IMR-90 (cell line): ENCODE data around the gene EVL. TPM values are rescaled to one million over a fixed set of nuclear protein-coding genes. Genes with fewer than 3 reads are reported as not detected.

Experiments
- ATAC-seq: fragments of 200-7000 bp; cut with Tn5 transposase; 2 replicates; pipeline ENCODE4 v1.9.1; 2020; ENCODE audit warnings: low read depth, mild to moderate bottlenecking, moderate library complexity
- BruUV-seq: library from RNA; stranded (reverse); fragments of 400-500 nt; replicated peaks from 2 replicates; lab custom pipeline; 2021; lab: Mats Ljungman, UMichigan
- CTCF ChIA-PET: fragments of 300-600 bp; formaldehyde crosslinking; extraction: SDS; loops from one replicate; lab custom pipeline; 2021; ENCODE audit warnings: antibody characterized with exemption; lab: Yijun Ruan, JAX
- POLR2A ChIA-PET: fragments of 300-600 bp; sonication (Branson Sonifier 250); formaldehyde crosslinking; loops from one replicate; lab custom pipeline; 2022; ENCODE audit warnings: antibody characterized with exemption; ENCODE audit not compliant: unreplicated experiment; lab: Charles Lee
- DNase-seq: peaks from one replicate; pipeline ENCODE4 v3.0.0; 2013
- H2AFZ ChIP-seq: replicated peaks from 2 replicates; pipeline ENCODE3; 2013; ENCODE audit warnings: low read length, mild to moderate bottlenecking; ENCODE audit not compliant: poor library complexity
- H2AK5ac ChIP-seq: 2 replicates; pipeline ENCODE4 v1.6.1; 2013; ENCODE audit warnings: low read depth, low read length, inconsistent platforms
- H2AK9ac ChIP-seq: replicated peaks from 2 replicates; pipeline ENCODE3; 2013; ENCODE audit warnings: mild to moderate bottlenecking, low read depth, low read length, moderate library complexity; ENCODE audit not compliant: poor library complexity
- H2BK120ac ChIP-seq: 2 replicates; pipeline ENCODE4 v1.6.1; 2013; ENCODE audit warnings: low read depth, low read length, inconsistent platforms
- H2BK15ac ChIP-seq: 3 replicates; pipeline ENCODE4 v1.6.1; 2013; ENCODE audit warnings: low read depth, low read length, inconsistent platforms
- H2BK20ac ChIP-seq: 2 replicates; pipeline ENCODE4 v1.6.1; 2013; ENCODE audit warnings: low read depth, mild to moderate bottlenecking, inconsistent platforms, low read length, moderate library complexity
- H2BK5ac ChIP-seq: 2 replicates; pipeline ENCODE4 v1.6.1; 2013; ENCODE audit warnings: mild to moderate bottlenecking, low read depth, low read length, inconsistent platforms; ENCODE audit not compliant: poor library complexity, severe bottlenecking
- H3K14ac ChIP-seq: replicated peaks from 2 replicates; pipeline ENCODE4 v1.6.1; 2013; ENCODE audit warnings: low read depth, low read length, inconsistent platforms
- H3K18ac ChIP-seq: 2 replicates; pipeline ENCODE4 v1.6.1; 2013; ENCODE audit warnings: low read depth, low read length, control low read depth
- H3K23ac ChIP-seq: 2 replicates; pipeline ENCODE4 v1.6.1; 2013; ENCODE audit warnings: low read depth, low read length, inconsistent platforms
- H3K27ac ChIP-seq: 2 replicates; pipeline ENCODE4 v1.5.1; 2013; ENCODE audit warnings: mild to moderate bottlenecking, control low read depth, low read length; ENCODE audit not compliant: insufficient read depth
- H3K27me3 ChIP-seq: 2 replicates; pipeline ENCODE4 v1.6.1; 2013; ENCODE audit warnings: low read length; ENCODE audit not compliant: control insufficient read depth, insufficient read depth
- H3K36me3 ChIP-seq: 2 replicates; pipeline ENCODE4 v1.6.1; 2013; ENCODE audit warnings: low read length, mixed read lengths; ENCODE audit not compliant: control insufficient read depth, insufficient read depth
- H3K4ac ChIP-seq: 2 replicates; pipeline ENCODE4 v1.6.1; 2013; ENCODE audit warnings: low read depth, low read length, inconsistent platforms
- H3K4me1 ChIP-seq: 2 replicates; pipeline ENCODE4 v1.6.1; 2013; ENCODE audit warnings: low read length, mixed read lengths; ENCODE audit not compliant: control insufficient read depth, insufficient read depth
- H3K4me2 ChIP-seq: 2 replicates; pipeline ENCODE4 v1.6.1; 2013; ENCODE audit warnings: low read depth, mild to moderate bottlenecking, control low read depth, low read length, moderate library complexity
- H3K4me3 ChIP-seq: 2 replicates; pipeline ENCODE4 v1.5.1; 2013; ENCODE audit warnings: low read depth, mild to moderate bottlenecking, control low read depth, low read length, moderate library complexity; ENCODE audit not compliant: insufficient read depth
- H3K56ac ChIP-seq: 2 replicates; pipeline ENCODE4 v1.6.1; 2013; ENCODE audit warnings: low read length, inconsistent platforms; ENCODE audit not compliant: insufficient read depth; ENCODE audit errors: extremely low read depth
- H3K79me1 ChIP-seq, 2 experiments: 2 replicates each; pipeline ENCODE4 v1.6.1; 2013; ENCODE audit warnings: low read length in 2 of 2, inconsistent platforms in 1 of 2, low read depth in 1 of 2
- H3K9ac ChIP-seq: 2 replicates; pipeline ENCODE4 v1.6.1; 2013; ENCODE audit warnings: low read depth, low read length, control low read depth
- H3K9me1 ChIP-seq: 2 replicates; pipeline ENCODE4 v1.6.1; 2013; ENCODE audit warnings: low read length, inconsistent platforms; ENCODE audit not compliant: insufficient read depth
- H3K9me3 ChIP-seq: 2 replicates; pipeline ENCODE4 v1.6.1; 2013; ENCODE audit warnings: low read length; ENCODE audit not compliant: control insufficient read depth, insufficient read depth
- H4K20me1 ChIP-seq: 2 replicates; pipeline ENCODE4 v1.6.1; 2013; ENCODE audit warnings: low read length, inconsistent platforms; ENCODE audit not compliant: insufficient read depth
- H4K5ac ChIP-seq: 2 replicates; pipeline ENCODE4 v1.6.1; 2013; ENCODE audit warnings: mild to moderate bottlenecking, low read depth, low read length, control low read depth
- H4K8ac ChIP-seq, 2 experiments: 2 replicates each; pipeline ENCODE4 v1.6.1; 2013; ENCODE audit warnings: low read depth in 2 of 2, low read length in 2 of 2, control low read depth in 1 of 2, inconsistent platforms in 1 of 2
- H4K91ac ChIP-seq: 2 replicates; pipeline ENCODE4 v1.6.1; 2013; ENCODE audit warnings: low read depth, low read length, inconsistent platforms; ENCODE audit not compliant: insufficient read depth
- BHLHE40 ChIP-seq: fragments of 150-350 bp; IDR thresholded peaks from 2 replicates; pipeline ENCODE4 v1.6.1; 2016; ENCODE audit warnings: mild to moderate bottlenecking, low read depth, low read length
- CEBPB ChIP-seq: IDR thresholded peaks from 2 replicates; pipeline ENCODE4 v1.6.1; 2012; ENCODE audit warnings: low read depth, low read length, improper control_type of control experiment
- CHD1 ChIP-seq: IDR thresholded peaks from 2 replicates; pipeline ENCODE4 v1.6.1; 2012; ENCODE audit warnings: low read depth, low read length, improper control_type of control experiment
- CTCF ChIP-seq: conservative IDR thresholded peaks from 2 replicates; pipeline ENCODE4 v1.5.1; 2012; ENCODE audit warnings: mild to moderate bottlenecking, low read depth, low read length, improper control_type of control experiment
- FOS ChIP-seq: fragments of 150-350 bp; IDR thresholded peaks from 2 replicates; pipeline ENCODE4 v1.6.1; 2016; ENCODE audit warnings: low read depth, low read length
- MAFK ChIP-seq: IDR thresholded peaks from 2 replicates; pipeline ENCODE4 v1.6.1; 2012; ENCODE audit warnings: low read depth, low read length, improper control_type of control experiment
- MAZ ChIP-seq: IDR thresholded peaks from 2 replicates; pipeline ENCODE4 v1.6.1; 2012; ENCODE audit warnings: low read depth, mild to moderate bottlenecking, low read length, improper control_type of control experiment, moderate library complexity, borderline replicate concordance
- MXI1 ChIP-seq: IDR thresholded peaks from 2 replicates; pipeline ENCODE4 v1.6.1; 2012; ENCODE audit warnings: low read depth, mild to moderate bottlenecking, low read length, moderate library complexity, borderline replicate concordance
- NFE2L2 ChIP-seq: fragments of 150-350 bp; IDR thresholded peaks from 2 replicates; pipeline ENCODE4 v1.6.1; 2016; ENCODE audit warnings: low read depth, mild to moderate bottlenecking, low read length
- POLR2A ChIP-seq: IDR thresholded peaks from 2 replicates; pipeline ENCODE4 v1.6.1; 2012; ENCODE audit warnings: mild to moderate bottlenecking, low read depth, low read length
- RAD21 ChIP-seq: IDR thresholded peaks from 2 replicates; pipeline ENCODE4 v1.6.1; 2012; ENCODE audit warnings: low read length, improper control_type of control experiment
- RCOR1 ChIP-seq: IDR thresholded peaks from 2 replicates; pipeline ENCODE4 v1.6.1; 2012; ENCODE audit warnings: mild to moderate bottlenecking, low read length, improper control_type of control experiment; ENCODE audit not compliant: insufficient replicate concordance
- RFX5 ChIP-seq: IDR thresholded peaks from 2 replicates; pipeline ENCODE4 v1.8.0; 2012; ENCODE audit warnings: low read depth, mild to moderate bottlenecking, low read length, moderate library complexity
- SMC3 ChIP-seq: fragments of 150-350 bp; IDR thresholded peaks from 2 replicates; pipeline ENCODE4 v1.6.1; 2016; ENCODE audit warnings: low read depth, mild to moderate bottlenecking, antibody characterized with exemption, low read length, moderate library complexity
- USF2 ChIP-seq: fragments of 150-350 bp; IDR thresholded peaks from 2 replicates; pipeline ENCODE4 v1.6.1; 2017; ENCODE audit warnings: mild to moderate bottlenecking, antibody characterized with exemption, low read length, low read depth
- WGBS, 2 experiments: methylation state at CpG; one replicate each; pipeline versions ENCODE4 v1.1.5 to v1.1.7; 2013; ENCODE audit warnings: missing lambda C conversion rate in 2 of 2; ENCODE audit not compliant: insufficient read length in 1 of 2; ENCODE audit errors: extremely low coverage in 2 of 2; 5-methylcytosine and 5-hydroxymethylcytosine counted together
- dilution Hi-C: fragments of 300-500 bp; cut with HindIII; formaldehyde crosslinking; loops from one replicate; pipeline ENCODE4 v1.14.3; 2018; ENCODE audit warnings: low sequenced_read_pairs; ENCODE audit not compliant: unreplicated experiment
- in situ Hi-C: fragments of 300-500 bp; cut with MboI; formaldehyde crosslinking; loops from 3 replicates; pipeline ENCODE4 v1.14.3; 2019; ENCODE audit warnings: low sequenced_read_pairs, inconsistent platforms, mixed read lengths
- intact Hi-C: fragments of 100-400 bp; cut with micrococcal nuclease; formaldehyde crosslinking; loops from 2 replicates; pipeline ENCODE4 v1.10.0; 2022
- polyA plus RNA-seq, 3 experiments: library from polyadenylated mRNA; depleted of rRNA; stranded (reverse); fragments of >200 nt; gene quantifications; 2 replicates each; pipeline ENCODE4 v1.2.3, GENCODE V29; 2012; ENCODE audit warnings: low replicate concordance in 1 of 3
- total RNA-seq: library from RNA; depleted of rRNA; stranded (reverse); fragments of >200 nt; gene quantifications from 2 replicates; pipeline ENCODE4 v1.2.3, GENCODE V29; 2012
- TF ChIP-seq, protein P1 (sequence below): fragments of 150-350 bp; IDR thresholded peaks from 2 replicates; pipeline ENCODE4 v1.6.1; 2016; ENCODE audit warnings: low read depth, mild to moderate bottlenecking, low read length, moderate library complexity, borderline replicate concordance

The EVL gene
- total and polyA plus RNA-seq, 2 of the 4 experiments (the other 2 are of a cell fraction): 7.2 to 36.5 TPM

DNA sequence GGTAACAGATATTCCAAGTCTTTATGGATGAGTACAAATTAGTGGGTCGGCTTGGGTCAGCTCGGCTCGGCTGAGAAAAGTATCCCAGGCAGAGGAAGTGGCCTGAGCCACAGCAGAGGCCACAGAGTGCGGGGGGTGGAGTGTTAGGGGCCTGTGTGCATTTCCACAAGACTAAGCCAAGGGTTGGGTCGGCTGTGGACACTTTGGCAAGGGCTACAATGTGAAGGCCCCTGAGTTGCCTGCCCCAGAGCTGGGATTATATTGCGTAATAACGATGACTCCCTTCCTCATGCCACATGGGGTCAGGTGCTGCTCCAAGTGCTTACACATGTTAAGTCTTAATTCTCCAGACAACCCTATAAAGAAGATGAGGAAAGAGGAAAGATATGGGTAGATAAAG is 11.4 kb downstream of the EVL start:
- Histone ChIP-seq H2BK20ac (no peak overlapping the region), H2BK15ac (no peak overlapping the region), H3K4me3 (no peak overlapping the region), H2AFZ (no peak overlapping the region), H4K20me1 (peaks cover 20% of the 10 kb centered on the region), H3K9ac (no peak overlapping the region), H3K23ac (no peak overlapping the region), H3K4me2 (no peak overlapping the region), H3K27me3 (no peaks in the 10 kb centered on the region), H2BK120ac (no peak overlapping the region), H4K8ac (no peak overlapping the region), H2AK9ac (no peak overlapping the region), H2BK5ac (no peak overlapping the region), H3K18ac (no peak overlapping the region), H3K36me3 (no peaks in the 10 kb centered on the region), H3K14ac (peak overlapping the region; percentile 44; the same call in 1 of the 2 replicates), H3K9me1 (peaks cover 6% of the 10 kb centered on the region; the same call in 1 of the 2 replicates), H4K5ac (no peak overlapping the region), H3K79me1 (peaks cover 7 to 8% of the 10 kb centered on the region in 2 experiments; a peak in 2 of 4 replicates), H2AK5ac (no peak overlapping the region), H3K4me1 (peaks cover 8% of the 10 kb centered on the region; the same call in 1 of the 2 replicates), H4K91ac (no peak overlapping the region), H3K56ac (no peak overlapping the region), H3K9me3 (no peaks in the 10 kb centered on the region), H3K4ac (no peak overlapping the region), H3K27ac (no peak overlapping the region)
- WGBS, 2 experiments: 76% methylated on average over 3 of the region's 7 CpGs; no CpG with 5 or more reads in 1 of the 2 experiments
- TF ChIP-seq USF2 (peak; percentile 74), MAFK (no peak), CHD1 (no peak), POLR2A (no peak), SMC3 (no peak), RCOR1 (no peak), NFE2L2 (no peak), FOS (no peak; the same call in 1 of the 2 replicates), CEBPB (peak; percentile 100), MXI1 (no peak), BHLHE40 (peak; percentile 61), RAD21 (no peak), MAZ (no peak), RFX5 (no peak), CTCF (no peak)
- TF ChIP-seq, protein P1, sequence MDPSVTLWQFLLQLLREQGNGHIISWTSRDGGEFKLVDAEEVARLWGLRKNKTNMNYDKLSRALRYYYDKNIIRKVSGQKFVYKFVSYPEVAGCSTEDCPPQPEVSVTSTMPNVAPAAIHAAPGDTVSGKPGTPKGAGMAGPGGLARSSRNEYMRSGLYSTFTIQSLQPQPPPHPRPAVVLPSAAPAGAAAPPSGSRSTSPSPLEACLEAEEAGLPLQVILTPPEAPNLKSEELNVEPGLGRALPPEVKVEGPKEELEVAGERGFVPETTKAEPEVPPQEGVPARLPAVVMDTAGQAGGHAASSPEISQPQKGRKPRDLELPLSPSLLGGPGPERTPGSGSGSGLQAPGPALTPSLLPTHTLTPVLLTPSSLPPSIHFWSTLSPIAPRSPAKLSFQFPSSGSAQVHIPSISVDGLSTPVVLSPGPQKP: no peak
- intact Hi-C loops: no loop called here
- ATAC-seq (peak; percentile 43), DNase-seq (peak; percentile 81)
- in situ Hi-C loops: no loop called here
- dilution Hi-C loops: no loop called here
- ChIA-PET POLR2A (no interaction called here), CTCF (no interaction called here)
- BruUV-seq: no TSS peak
